NCI-H2227 (cell line): ENCODE measurements around the gene RNF181.
A peak's percentile ranks its signal among the peaks of the same experiment; 100 is the strongest.
"Not testable (repeated sequence)": the region's sequence is repeated elsewhere in the genome, so short reads cannot be mapped to it uniquely, and the experiment has no call there.

Experiments used
- DNase-seq: peaks from one replicate; lab custom pipeline; 2025; ENCODE audit not compliant: unreplicated experiment; lab: John Stamatoyannopoulos, UW

Gene RNF181

GRCh38 chr2:85594715-85595300, 737 bp upstream of the RNF181 start:
- peak; percentile 42 for DNase-seq

- peak; percentile 42 for DNase-seq
Measured at GRCh38 chr2:85596026-85596333, 435 bp downstream of the RNF181 start.

- DNase-seq = no peak
Measured at GRCh38 chr2:85596486-85597143, 1.1 kb downstream of the RNF181 start.

GRCh38 chr2:85597241-85597640, 1.7 kb downstream of the RNF181 start:
- no peak for DNase-seq

- no peak for DNase-seq
Measured at GRCh38 chr2:85598594-85599340, 3.2 kb downstream of the RNF181 start.

- no peak for DNase-seq
Measured at GRCh38 chr2:85599468-85600234, 4.1 kb downstream of the RNF181 start.

- no peak for DNase-seq
Measured at GRCh38 chr2:85600235-85600575, 4.7 kb downstream of the RNF181 start.

GRCh38 chr2:85600951-85601770, 5.6 kb downstream of the RNF181 start:
- DNase-seq = no peak

- peak; percentile 75 for DNase-seq
Measured at GRCh38 chr2:85601771-85602475, 6.4 kb downstream of the RNF181 start.

GRCh38 chr2:85602476-85603234, 7.1 kb downstream of the RNF181 start, which contains the start of gene TMEM150A:
TSS of gene TMEM150A (minus strand) at chr2:85602698. CDS start at chr2:85601948, 750 bp downstream.
- DNase-seq = peak; percentile 96

- not testable (repeated sequence) for DNase-seq
Measured at GRCh38 chr2:85604133-85604444, 8.5 kb downstream of the RNF181 start.

GRCh38 chr2:85604568-85605339, 9.2 kb downstream of the RNF181 start:
- DNase-seq = no peak

- DNase-seq = peak; percentile 55
Measured at GRCh38 chr2:85605406-85606115, 10.0 kb downstream of the RNF181 start.

GRCh38 chr2:85606116-85606455, 10.5 kb downstream of the RNF181 start:
- peak; percentile 55 for DNase-seq

- DNase-seq = no peak
Measured at GRCh38 chr2:85607268-85608215, 12.0 kb downstream of the RNF181 start.

- DNase-seq = peak; percentile 72
Measured at GRCh38 chr2:85611217-85611704, 15.7 kb downstream of the RNF181 start.
